Fibroblast of mammary gland (primary cell): Measurements from ENCODE around the gene KPNA2.
"Not testable (repeated sequence)": the region's sequence is repeated elsewhere in the genome, so short reads cannot be mapped to it uniquely, and the experiment has no call there.

Experiments used
- DNase-seq: peaks from one replicate; pipeline ENCODE4 v3.0.0-alpha.2; 2010; ENCODE audit warnings: low read depth
- H3K4me3 ChIP-seq: 2 replicates; pipeline ENCODE4 v1.5.1; 2011; ENCODE audit warnings: low read depth, mild to moderate bottlenecking, low read length, moderate library complexity; ENCODE audit not compliant: control insufficient read depth
- TF ChIP-seq, protein P1 (sequence below): conservative IDR thresholded peaks from 2 replicates; pipeline ENCODE4 v1.5.1; 2011; ENCODE audit warnings: low read depth, low read length, inconsistent platforms; ENCODE audit not compliant: control insufficient read depth, insufficient read depth

KPNA2 gene

GRCh38 chr17:68074279-68074678 is 38.7 kb downstream of the KPNA2 start:
- no peak for DNase-seq
- TF ChIP-seq, protein P1, sequence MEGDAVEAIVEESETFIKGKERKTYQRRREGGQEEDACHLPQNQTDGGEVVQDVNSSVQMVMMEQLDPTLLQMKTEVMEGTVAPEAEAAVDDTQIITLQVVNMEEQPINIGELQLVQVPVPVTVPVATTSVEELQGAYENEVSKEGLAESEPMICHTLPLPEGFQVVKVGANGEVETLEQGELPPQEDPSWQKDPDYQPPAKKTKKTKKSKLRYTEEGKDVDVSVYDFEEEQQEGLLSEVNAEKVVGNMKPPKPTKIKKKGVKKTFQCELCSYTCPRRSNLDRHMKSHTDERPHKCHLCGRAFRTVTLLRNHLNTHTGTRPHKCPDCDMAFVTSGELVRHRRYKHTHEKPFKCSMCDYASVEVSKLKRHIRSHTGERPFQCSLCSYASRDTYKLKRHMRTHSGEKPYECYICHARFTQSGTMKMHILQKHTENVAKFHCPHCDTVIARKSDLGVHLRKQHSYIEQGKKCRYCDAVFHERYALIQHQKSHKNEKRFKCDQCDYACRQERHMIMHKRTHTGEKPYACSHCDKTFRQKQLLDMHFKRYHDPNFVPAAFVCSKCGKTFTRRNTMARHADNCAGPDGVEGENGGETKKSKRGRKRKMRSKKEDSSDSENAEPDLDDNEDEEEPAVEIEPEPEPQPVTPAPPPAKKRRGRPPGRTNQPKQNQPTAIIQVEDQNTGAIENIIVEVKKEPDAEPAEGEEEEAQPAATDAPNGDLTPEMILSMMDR = no peak
- H3K4me3 ChIP-seq = no peak overlapping the region

DNA sequence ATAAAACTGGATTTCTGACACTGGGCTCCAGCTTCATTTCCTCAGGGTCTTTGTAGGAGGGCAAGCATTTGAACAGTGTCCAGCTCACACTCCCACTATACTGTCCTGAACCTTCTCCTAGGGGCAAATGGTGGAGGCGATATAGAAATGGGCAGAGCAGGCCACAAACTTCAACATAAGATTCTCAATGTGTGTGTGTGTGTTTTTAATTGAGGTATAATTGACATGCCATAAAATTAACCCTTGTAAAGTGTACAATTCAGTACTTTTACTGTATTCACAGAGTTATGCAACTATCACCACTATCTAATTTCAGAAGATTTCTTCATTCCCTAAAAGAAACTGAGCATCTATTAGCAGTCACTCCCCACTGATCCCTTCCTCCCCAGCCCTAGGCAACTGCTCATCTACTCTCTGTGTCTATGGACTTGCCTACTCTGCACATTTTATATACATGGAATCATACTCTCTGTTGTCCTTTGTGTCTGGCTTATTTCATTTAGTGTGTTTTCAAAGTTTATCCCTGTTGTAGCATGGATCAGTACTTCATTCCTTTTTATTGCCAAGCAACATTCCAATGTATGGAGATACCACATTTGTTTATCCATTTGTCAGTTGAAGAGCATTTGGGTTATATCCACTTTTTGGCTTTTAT is 40.5 kb downstream of the KPNA2 start:
- DNase-seq, H3K4me3 ChIP-seq: not testable (repeated sequence)

DNA sequence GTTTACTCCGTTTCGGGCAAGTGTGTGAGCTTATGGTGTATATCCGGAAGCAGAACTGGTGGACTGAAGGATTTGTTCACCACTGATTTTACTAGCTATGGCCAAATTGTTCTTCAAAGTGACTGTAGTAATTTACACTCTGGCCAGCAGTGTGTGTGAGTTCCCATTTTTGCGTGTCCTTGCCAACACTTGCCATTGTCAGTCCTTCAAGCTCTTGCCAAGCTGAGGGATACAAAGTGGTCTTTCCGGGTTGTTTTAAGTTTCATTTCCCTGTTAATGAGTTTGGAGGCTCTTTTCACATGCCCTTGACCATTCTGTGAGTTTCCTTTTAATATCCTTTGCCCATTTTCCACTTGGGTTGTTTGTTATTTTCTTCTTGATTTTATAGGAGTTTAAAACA is 42.0 kb downstream of the KPNA2 start:
- H3K4me3 ChIP-seq, DNase-seq: not testable (repeated sequence)

GRCh38 chr17:68080411-68081150 is 45.0 kb downstream of the KPNA2 start:
- no peak for DNase-seq
- no peak overlapping the region for H3K4me3 ChIP-seq
- TF ChIP-seq, protein P1 = no peak

DNA sequence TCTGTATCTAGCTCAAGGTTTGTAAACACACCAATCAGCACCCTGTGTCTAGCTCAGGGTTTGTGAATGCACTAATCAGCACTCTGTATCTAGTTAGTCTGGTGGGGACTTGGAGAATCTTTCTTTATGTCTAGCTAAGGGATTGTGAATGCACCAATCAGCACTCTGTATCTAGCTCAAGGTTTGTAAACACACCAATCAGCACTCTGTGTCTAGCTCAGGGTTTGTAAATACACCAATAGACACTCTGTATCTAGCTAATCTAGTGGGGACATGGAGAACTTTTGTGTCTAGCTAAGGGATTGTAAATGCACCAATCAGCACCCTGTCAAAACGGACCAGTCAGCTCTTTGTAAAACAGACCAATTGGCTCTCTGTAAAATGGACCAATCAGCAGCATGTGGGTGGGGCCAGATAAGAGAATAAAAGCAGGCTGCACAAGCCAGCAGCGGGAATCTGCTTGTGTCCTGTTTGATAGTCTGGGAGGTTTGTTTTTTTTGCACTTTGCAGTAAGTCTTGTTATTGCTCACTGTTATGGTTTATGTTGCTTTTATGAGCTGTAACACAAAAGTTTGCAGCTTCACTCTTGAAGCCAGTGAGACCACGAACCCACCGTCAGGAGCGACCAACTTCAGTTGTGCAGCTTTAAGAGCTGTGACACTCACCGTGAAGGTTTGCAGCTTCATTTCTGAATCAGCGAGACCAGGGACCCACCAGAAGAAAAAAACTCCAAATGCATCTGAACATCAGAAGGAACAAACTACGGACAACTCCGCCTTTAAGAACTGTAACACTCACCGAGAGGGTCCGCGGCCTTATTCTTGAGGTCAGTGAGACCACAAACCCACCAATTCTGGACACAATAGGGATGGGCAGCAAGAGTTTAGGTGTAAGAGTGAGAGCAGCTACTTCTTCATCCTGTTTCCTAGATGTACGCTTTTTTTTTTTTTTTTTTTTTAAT is 46.0 kb downstream of the KPNA2 start:
- not testable (repeated sequence) for H3K4me3 ChIP-seq, DNase-seq

- DNase-seq = no peak
- TF ChIP-seq, protein P1 = no peak
- H3K4me3 ChIP-seq = no peak overlapping the region
Measured at GRCh38 chr17:68085771-68086381, 50.3 kb downstream of the KPNA2 start.

DNA sequence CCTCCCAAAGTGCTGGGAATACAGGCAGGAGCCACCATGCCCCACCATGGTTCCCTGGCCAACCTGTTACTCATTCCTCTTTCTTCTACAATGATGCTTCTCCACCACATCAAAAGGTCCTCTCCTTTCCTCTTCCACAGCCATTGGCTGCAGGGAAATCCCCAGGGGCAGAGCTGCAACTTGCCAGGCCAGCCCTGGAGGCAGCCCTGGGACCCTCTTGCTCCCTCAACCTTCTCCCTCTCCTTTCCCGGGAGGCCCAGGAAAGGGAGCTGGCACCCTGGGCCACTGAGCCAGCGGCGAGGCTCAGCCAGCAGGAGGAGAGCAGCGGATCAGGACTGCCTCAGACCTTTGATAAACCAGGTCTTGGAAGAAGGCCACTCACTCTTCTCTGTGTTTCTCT is 51.1 kb downstream of the KPNA2 start:
- not testable (repeated sequence) for DNase-seq, H3K4me3 ChIP-seq

DNA sequence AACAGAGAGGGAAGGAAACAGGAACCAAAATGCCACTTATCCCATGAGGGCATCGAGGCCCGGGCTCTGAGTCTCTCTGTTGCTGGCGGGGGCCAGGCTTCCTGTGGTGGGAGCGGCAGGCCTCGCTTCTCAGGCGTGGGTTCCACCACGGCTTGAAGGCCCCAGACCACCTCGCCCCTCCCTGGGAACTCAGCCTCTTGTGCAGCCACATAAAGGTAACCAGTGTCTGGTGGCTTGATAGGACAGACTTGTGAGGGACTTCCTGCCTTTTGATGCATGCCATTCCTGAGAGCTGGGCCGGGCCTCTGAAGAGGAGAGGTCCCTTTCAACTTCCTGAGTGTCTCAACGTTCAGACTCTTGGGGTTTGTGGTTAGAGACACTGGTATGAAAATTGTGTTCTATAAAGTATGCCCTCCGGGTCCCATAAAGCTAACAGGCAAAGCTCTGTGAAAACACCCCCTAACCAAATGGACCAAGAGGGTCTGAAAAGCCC is 51.6 kb downstream of the KPNA2 start:
- DNase-seq = not testable (repeated sequence)

GRCh38 chr17:68087851-68088250 is 52.3 kb downstream of the KPNA2 start:
- no peak overlapping the region for H3K4me3 ChIP-seq
- TF ChIP-seq, protein P1 = no peak
- DNase-seq = no peak

More for the DNA sequence above, 51.6 kb downstream of the KPNA2 start:
- not testable (repeated sequence) for H3K4me3 ChIP-seq
